Activated CD4-positive, alpha-beta T cell treated with anti-CD3 and anti-CD28 coated beads, Interleukin-2, amount 50 U/mL, for 48 hours (primary cell): ENCODE measurements around the gene NAA35.
"Not testable (repeated sequence)": the region's sequence is repeated elsewhere in the genome, so short reads cannot be mapped to it uniquely, and the experiment has no call there.

Source experiments
- DNase-seq, 2 experiments: peaks; one replicate each; pipeline ENCODE4 v3.0.0-alpha.2; 2020

Gene NAA35

GRCh38 chr9:86035827-86036440, 95.0 kb downstream of the NAA35 start:
- no peak for DNase-seq

GRCh38 chr9:86036555-86036954, 95.6 kb downstream of the NAA35 start:
- no peak for DNase-seq

- no peak for DNase-seq
Observed at GRCh38 chr9:86039991-86040860, 99.3 kb downstream of the NAA35 start.

DNA sequence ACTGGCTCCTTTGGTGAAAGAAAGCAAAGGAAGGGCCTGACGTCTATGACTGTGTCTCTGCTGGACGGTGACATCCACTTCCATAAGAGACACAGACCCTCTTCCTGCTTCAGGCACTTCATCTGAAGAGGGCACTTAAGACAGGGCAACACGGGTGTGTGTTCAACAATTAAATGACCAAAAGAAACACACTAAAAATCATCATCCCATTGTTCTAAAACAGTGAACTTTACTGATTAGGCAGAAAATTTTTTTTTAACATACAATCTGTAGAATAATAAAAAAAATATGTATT, 99.9 kb downstream of the NAA35 start:
- DNase-seq = no peak

GRCh38 chr9:86041311-86041741, 100.4 kb downstream of the NAA35 start:
- no peak for DNase-seq

GRCh38 chr9:86042199-86042978, 101.4 kb downstream of the NAA35 start:
- no peak for DNase-seq

DNA sequence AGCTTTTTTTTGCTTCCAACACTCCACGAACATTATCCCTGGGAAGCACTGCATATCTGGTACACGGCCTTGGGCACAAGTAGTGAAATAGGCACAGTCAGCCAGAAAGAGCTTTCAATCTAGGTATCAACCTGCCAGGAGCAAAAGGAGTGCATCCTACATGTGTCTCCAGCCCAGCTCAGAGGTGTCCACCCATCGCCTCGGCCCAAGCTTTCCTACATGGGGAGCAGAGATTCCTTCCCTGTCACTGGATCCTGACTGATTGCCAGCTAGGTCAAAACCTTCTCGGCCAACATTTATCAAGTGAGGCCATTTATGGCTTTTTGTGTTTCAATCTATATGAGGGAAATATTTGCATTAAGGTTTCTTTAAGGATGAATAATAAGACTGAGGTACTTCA, 102.6 kb downstream of the NAA35 start:
- DNase-seq = no peak

- DNase-seq = no peak
Observed at GRCh38 chr9:86043999-86044398, 103.1 kb downstream of the NAA35 start.

DNA sequence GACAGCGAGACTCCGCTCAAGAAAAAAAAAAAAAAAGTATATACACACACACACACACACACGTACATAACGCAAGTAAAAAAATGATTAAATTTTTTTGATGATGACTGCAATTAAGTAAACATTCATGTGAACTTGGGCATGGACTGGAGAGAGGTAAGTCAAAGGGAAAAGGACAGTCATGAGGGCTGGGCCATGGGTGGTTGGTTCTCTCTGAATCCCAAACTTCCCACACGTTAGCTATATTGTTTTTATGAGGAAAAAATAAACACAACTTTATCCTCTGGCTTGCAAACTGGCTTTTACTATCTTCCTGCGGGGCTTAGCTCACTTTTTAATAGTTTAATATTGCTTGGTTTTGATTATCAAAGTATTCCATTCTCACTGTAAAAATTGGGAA, 104.7 kb downstream of the NAA35 start:
- no peak for DNase-seq

DNA sequence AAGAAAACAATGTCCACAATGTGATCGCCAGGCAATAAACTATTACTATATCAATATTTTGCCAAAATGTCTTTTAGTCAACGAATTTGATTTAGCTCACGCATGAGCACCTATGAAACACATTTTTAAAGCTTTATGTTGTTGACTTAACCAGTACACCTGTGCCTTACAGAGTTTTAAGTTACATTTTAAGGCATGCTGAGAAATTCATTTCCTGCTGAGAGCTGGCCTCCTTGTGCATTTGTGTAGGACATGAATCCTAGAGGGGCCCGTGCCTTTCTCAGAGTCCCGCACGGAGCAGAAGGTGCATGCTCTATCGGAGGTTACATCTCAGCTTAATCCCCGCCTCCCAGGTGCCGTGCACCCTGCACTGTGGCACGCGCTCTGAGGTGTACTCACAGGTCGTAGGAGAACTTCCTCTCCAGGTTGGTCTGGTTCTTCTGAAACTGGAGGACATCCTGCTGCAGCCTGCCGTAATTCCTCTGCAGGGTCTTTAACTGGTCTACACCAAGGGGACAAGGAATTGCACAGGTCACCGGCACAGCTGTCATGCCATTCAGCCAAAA, 105.2 kb downstream of the NAA35 start:
- no peak for DNase-seq

GRCh38 chr9:86046930-86047341, 106.0 kb downstream of the NAA35 start:
- DNase-seq = no peak

DNA sequence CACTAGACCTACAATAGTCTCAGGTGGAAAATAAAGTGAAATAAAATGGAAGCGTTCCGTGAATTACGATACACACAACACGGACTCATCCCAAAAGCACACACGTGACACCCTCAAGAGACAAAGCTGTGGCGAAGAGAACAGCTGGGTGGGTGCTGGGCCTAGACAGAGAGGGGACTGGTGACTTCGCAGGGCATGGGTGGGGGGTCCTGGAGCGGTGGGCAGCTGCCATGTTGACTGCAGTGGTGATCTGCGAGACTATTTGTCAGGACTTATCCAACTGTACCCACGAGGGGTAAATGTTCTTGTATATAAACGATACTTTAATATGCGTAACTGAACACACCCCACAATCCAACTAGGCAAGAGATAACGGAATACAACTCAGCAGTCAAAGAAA, 106.4 kb downstream of the NAA35 start:
- DNase-seq = no peak

DNA sequence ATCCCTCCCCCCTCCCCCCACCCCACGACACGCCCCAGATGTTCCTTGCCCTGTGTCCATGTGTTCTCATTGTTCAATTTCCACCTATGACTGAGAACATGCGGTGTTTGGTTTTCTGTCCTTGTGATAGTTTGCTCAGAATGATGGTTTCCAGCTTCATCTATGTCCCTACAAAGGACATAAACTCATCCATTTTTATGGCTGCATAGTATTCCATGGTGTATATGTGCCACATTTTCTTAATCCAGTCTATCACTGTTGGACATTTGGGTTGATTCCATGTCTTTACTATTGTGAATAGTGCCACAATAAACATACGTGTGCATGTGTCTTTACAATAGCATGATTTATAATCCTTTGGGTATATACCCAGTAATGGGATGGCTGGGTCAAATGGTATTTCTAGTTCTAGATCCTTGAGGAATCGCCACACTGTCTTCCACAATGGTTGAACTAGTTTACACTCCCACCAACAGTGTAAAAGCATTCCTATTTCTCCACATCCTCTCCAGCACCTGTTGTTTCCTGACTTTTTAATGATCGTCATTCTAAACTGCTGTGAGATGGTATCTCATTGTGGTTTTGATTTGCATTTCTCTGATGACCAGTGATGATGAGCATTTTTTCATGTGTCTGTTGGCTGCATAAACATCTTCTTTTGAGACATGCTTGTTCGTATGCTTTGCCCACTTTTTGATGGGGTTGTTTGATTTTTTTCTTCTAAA, 107.2 kb downstream of the NAA35 start:
- not testable (repeated sequence) for DNase-seq

DNA sequence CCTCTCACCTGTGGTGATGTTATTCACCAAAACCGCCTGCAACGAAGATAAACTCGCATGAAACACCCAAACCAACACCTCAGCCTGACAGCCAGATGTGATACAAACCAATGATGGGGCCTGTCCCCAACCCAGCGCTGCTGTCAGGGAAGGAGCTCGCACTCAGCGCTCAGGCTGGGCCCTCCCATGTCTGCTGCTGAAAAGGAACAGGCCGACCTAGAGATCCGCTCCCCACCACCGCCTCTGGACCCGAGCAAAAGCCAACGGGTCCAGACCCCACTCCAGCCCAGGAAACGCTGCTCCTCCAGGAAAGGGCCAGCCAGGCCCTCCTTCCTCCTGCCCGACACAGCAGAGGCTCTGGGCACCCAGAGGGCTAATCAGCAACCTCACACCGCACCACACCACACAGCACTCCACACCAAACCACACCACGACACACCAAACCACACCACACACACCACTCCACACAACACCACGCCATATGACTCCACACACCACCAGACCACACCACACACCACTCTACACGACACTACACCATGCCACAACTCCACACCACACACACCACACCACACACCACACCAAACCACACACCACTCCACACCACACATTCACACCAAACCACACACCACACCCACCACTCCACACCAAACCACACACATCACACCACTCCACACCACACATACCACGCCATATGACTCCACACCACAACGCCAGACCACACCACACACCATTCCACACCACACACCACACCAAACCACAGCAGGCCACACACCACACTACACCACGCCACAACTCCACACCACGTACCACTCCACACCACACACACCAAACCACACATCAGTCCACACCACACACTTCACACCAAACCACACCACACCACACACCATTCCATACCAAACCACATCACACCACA, 111.9 kb downstream of the NAA35 start:
- DNase-seq = peak in 1 of 2 experiments; percentile 6

GRCh38 chr9:86054695-86055094, 113.7 kb downstream of the NAA35 start:
- no peak for DNase-seq

DNA sequence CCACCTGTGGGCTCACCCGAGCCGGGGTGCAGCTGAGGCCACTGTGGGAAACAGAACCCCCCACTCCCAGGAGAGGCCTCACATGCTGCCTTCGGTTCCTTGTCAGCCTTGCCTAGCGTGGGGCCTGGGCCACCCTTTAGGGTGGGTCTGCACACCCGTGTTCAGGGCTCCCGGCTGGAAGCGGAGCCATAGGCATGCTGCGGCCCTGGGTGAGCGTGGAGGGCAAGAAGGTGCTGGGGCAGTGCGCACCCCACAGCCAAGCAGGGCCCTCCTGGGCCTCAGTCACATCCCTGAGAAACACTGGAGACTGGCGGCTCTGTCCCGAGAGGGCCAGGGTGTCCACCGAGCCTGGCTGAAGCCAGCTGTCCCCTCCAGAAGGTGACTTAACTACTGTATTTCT, 116.5 kb downstream of the NAA35 start:
- DNase-seq = no peak

GRCh38 chr9:86061972-86062739, 121.2 kb downstream of the NAA35 start:
- no peak for DNase-seq

DNA sequence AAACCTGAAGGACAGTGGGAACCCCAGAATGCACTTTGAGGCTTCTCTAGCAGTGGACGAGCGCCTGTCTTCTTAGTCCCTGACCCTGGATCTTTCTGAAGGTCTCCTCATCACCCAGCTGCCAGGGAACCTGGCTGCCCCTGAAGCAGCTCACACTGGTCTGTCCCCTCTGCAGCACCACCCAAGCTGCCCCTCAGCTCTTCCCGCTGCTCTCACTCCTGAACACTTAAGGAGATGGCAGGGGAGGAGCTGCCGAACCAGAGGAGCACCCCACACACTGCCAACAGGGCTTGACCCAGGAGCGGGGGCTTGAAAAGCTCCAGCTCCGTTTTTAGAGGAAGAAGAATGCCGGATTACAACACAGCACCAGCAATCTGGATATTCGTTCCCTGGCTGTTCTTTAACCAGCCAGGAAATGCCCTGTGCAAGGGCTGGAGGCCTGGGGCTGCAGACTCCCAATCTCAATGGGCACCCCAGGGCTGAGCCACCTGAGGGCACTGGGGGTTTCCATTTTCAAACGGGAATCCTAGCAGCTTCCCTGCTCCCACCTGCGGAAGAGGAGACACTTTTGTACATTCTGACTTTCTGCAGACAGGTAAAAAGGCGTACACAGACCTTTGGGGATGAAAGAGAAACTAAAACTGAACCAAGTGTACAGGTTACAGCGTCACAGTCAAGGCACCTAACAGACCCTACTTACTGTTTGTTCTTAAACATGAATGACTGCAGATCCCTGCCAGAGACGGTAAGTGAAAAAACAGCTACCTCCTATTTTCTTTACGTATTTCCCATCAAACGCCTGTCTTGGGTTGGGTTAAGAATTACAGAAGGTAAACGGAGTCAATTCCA, 122.1 kb downstream of the NAA35 start:
- DNase-seq = no peak

GRCh38 chr9:86064220-86064619, 123.3 kb downstream of the NAA35 start:
- DNase-seq = no peak
